Endometrium (tissue), 2 donors: ENCODE measurements around the gene LRCH3.

Experiments used
- FAIRE-seq: peaks from 2 replicates; lab custom pipeline; 2012; peaks lifted over from hg19 to GRCh38; lab: Jason Lieb, UNC
- donor health status: control.
- donor health status: control.

Gene LRCH3

GRCh38 chr3:197793247-197793646, 2.2 kb downstream of the LRCH3 start:
- FAIRE-seq, result no peak

GRCh38 chr3:197794115-197794514, 3.1 kb downstream of the LRCH3 start:
- no peak for FAIRE-seq

- no peak for FAIRE-seq
Observed at GRCh38 chr3:197795200-197795599, 4.1 kb downstream of the LRCH3 start.

GRCh38 chr3:197796087-197796486, 5.0 kb downstream of the LRCH3 start:
- FAIRE-seq, result no peak

- no peak for FAIRE-seq
Observed at GRCh38 chr3:197798863-197799262, 7.8 kb downstream of the LRCH3 start.

GRCh38 chr3:197800379-197800778, 9.3 kb downstream of the LRCH3 start:
- FAIRE-seq, result no peak

- no peak for FAIRE-seq
Observed at GRCh38 chr3:197801891-197802778, 11.1 kb downstream of the LRCH3 start.

GRCh38 chr3:197802779-197803459, 11.9 kb downstream of the LRCH3 start:
- no peak for FAIRE-seq

GRCh38 chr3:197804511-197804910, 13.5 kb downstream of the LRCH3 start:
- no peak for FAIRE-seq

- no peak for FAIRE-seq
Observed at GRCh38 chr3:197807969-197808587, 17.0 kb downstream of the LRCH3 start.

GRCh38 chr3:197809356-197810020, 18.4 kb downstream of the LRCH3 start:
- peak; percentile 12 for FAIRE-seq

GRCh38 chr3:197810901-197811300, 19.8 kb downstream of the LRCH3 start:
- no peak for FAIRE-seq

- FAIRE-seq, result no peak
Observed at GRCh38 chr3:197811343-197811742, 20.3 kb downstream of the LRCH3 start.

- no peak for FAIRE-seq
Observed at GRCh38 chr3:197814372-197814771, 23.3 kb downstream of the LRCH3 start.

GRCh38 chr3:197820550-197821335, 29.7 kb downstream of the LRCH3 start:
- FAIRE-seq, result no peak

- no peak for FAIRE-seq
Observed at GRCh38 chr3:197829397-197830045, 38.5 kb downstream of the LRCH3 start.

GRCh38 chr3:197830308-197830966, 39.4 kb downstream of the LRCH3 start:
- no peak for FAIRE-seq

- FAIRE-seq, result no peak
Observed at GRCh38 chr3:197830967-197831313, 39.9 kb downstream of the LRCH3 start.

- FAIRE-seq, result no peak
Observed at GRCh38 chr3:197833930-197834715, 43.1 kb downstream of the LRCH3 start.

GRCh38 chr3:197835509-197835908, 44.5 kb downstream of the LRCH3 start:
- FAIRE-seq, result no peak
